Keratinocyte (primary cell): ENCODE results near the gene G3BP1. TPM values are rescaled to one million over a fixed set of nuclear protein-coding genes. Genes with fewer than 3 reads are reported as not detected.

ENCODE experiments used
- DNase-seq: peaks from one replicate; pipeline ENCODE4 v3.0.0-alpha.2; 2011; ENCODE audit warnings: low read depth, missing footprints, low spot score
- FAIRE-seq: peaks from 2 replicates; lab custom pipeline; 2011; peaks lifted over from hg19 to GRCh38; lab: Jason Lieb, UNC
- H2AFZ ChIP-seq: 2 replicates; pipeline ENCODE4 v1.6.0; 2012; ENCODE audit warnings: low read length, control low read depth, inconsistent platforms; ENCODE audit not compliant: control insufficient read depth
- H3K27ac ChIP-seq: 2 replicates; pipeline ENCODE4 v1.5.1; 2011; ENCODE audit warnings: low read length; ENCODE audit not compliant: control insufficient read depth, insufficient read depth
- H3K27me3 ChIP-seq: 3 replicates; pipeline ENCODE4 v1.6.0; 2011; ENCODE audit warnings: low read length; ENCODE audit not compliant: control insufficient read depth, insufficient read depth; ENCODE audit errors: extremely low read depth
- H3K36me3 ChIP-seq, 2 experiments: 2 replicates in 1 of 2; 3 replicates in 1 of 2; pipeline ENCODE4 v1.5.1; 2011; ENCODE audit warnings: low read length in 2 of 2, mild to moderate bottlenecking in 1 of 2; ENCODE audit not compliant: control insufficient read depth in 2 of 2, insufficient read depth in 2 of 2; ENCODE audit errors: extremely low read depth in 1 of 2
- H3K4me1 ChIP-seq: 3 replicates; pipeline ENCODE4 v1.5.1; 2011; ENCODE audit warnings: low read length; ENCODE audit not compliant: control insufficient read depth, insufficient read depth; ENCODE audit errors: extremely low read depth
- H3K4me2 ChIP-seq: 3 replicates; pipeline ENCODE4 v1.6.0; 2011; ENCODE audit warnings: low read depth, low read length; ENCODE audit not compliant: control insufficient read depth, insufficient read depth; ENCODE audit errors: extremely low read depth
- H3K4me3 ChIP-seq, 3 experiments: fragments of 200-600 bp in 1 of 3; sonication (generic) in 1 of 3; 2 replicates in 2 of 3; 3 replicates in 1 of 3; pipeline ENCODE4 v1.5.1; 2011 to 2016; ENCODE audit warnings: low read length in 3 of 3, mild to moderate bottlenecking in 3 of 3, control low read depth in 2 of 3, inconsistent platforms in 1 of 3, low read depth in 1 of 3, mixed read lengths in 1 of 3, mixed run types in 1 of 3, moderate library complexity in 1 of 3; ENCODE audit not compliant: control insufficient read depth in 2 of 3, insufficient read depth in 2 of 3; ENCODE audit errors: extremely low read depth in 1 of 3
- H3K79me2 ChIP-seq: 2 replicates; pipeline ENCODE4 v1.6.0; 2012; ENCODE audit warnings: low read length; ENCODE audit not compliant: control insufficient read depth, insufficient read depth
- H3K9ac ChIP-seq: 3 replicates; pipeline ENCODE4 v1.6.0; 2011; ENCODE audit warnings: low read length; ENCODE audit not compliant: control insufficient read depth, insufficient read depth; ENCODE audit errors: extremely low read depth
- H3K9me1 ChIP-seq: 3 replicates; pipeline ENCODE4 v1.6.0; 2011; ENCODE audit warnings: low read length; ENCODE audit not compliant: control insufficient read depth, insufficient read depth; ENCODE audit errors: extremely low read depth
- H3K9me3 ChIP-seq: 2 replicates; pipeline ENCODE4 v1.5.1; 2012; ENCODE audit warnings: low read depth, low read length; ENCODE audit not compliant: control insufficient read depth
- H4K20me1 ChIP-seq: 3 replicates; pipeline ENCODE4 v1.6.0; 2011; ENCODE audit warnings: low read length; ENCODE audit not compliant: control insufficient read depth, insufficient read depth; ENCODE audit errors: extremely low read depth
- EZH2 ChIP-seq: IDR thresholded peaks from one replicate; pipeline ENCODE4 v1.6.1; 2012; ENCODE audit warnings: inconsistent platforms, mild to moderate bottlenecking, low read length, moderate library complexity
- dilution Hi-C: fragments of 300-500 bp; cut with MboI; formaldehyde crosslinking; loops from one replicate; pipeline ENCODE4 v1.7.0; 2020; ENCODE audit warnings: low sequenced_read_pairs; ENCODE audit not compliant: extremely low pct_ligation_motif_present
- polyA plus RNA-seq, 5 experiments: library from polyadenylated mRNA; depleted of rRNA in 3 of 5; stranded (reverse) in 3 of 5; stranded (forward) in 1 of 5; unstranded in 1 of 5; fragments of >200 nt; gene quantifications; 1 replicate in 1 of 5; 2 replicates in 3 of 5; 3 replicates in 1 of 5; pipeline versions ENCODE4 v1.2.1 to v1.2.3, GENCODE V29; 2011 to 2012; ENCODE audit warnings: missing spikeins in 2 of 5, low read depth in 1 of 5, low replicate concordance in 1 of 5
- TF ChIP-seq, protein P1 (sequence below), 3 experiments: IDR thresholded peaks in 1 of 3; conservative IDR thresholded peaks in 1 of 3; optimal IDR thresholded peaks in 1 of 3; 2 replicates in 2 of 3; 3 replicates in 1 of 3; pipeline versions ENCODE3 to v1.5.1; 2011; ENCODE audit warnings: low read length in 3 of 3, mild to moderate bottlenecking in 3 of 3, moderate library complexity in 2 of 3, control low read depth in 1 of 3, inconsistent platforms in 1 of 3; ENCODE audit not compliant: insufficient read depth in 2 of 3; ENCODE audit errors: extremely low read depth in 1 of 3

G3BP1 gene
- polyA plus RNA-seq, 1 donor (not counting 4 experiments of a cell fraction or from before 2014, with no cell fraction given) = 137 TPM

DNA sequence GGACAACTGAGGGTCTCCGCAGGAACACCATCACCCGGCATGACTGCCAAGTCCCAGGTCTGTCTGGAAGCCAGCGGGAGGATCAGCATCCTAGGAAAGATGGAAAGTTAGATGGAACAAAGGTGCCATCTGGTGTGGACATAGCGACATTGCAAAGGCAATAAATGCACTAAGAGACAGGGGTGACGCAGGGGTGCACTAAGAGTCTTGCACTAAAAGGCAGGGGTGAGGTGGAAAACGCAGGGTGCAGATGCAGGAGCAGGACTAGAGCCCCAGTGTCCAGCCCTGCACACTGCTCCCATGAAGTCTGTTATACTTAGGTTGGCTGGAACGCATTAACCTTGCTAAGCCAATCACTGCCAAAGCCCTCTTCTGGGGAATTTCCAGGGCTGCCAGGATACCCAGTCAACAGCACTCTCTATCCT lies 28.9 kb upstream of the G3BP1 start:
- H3K27me3 ChIP-seq = no peaks in the 10 kb centered on the region
- H3K4me1 ChIP-seq = peaks cover 75% of the 10 kb centered on the region
- no peaks in the 10 kb centered on the region for H4K20me1 ChIP-seq
- H2AFZ ChIP-seq = no peak overlapping the region
- no peak overlapping the region for H3K4me2 ChIP-seq
- no peaks in the 10 kb centered on the region for H3K79me2 ChIP-seq
- H3K4me3 ChIP-seq = no peak overlapping the region
- FAIRE-seq (peak; percentile 81), DNase-seq (no peak)
- H3K9me3 ChIP-seq = no peaks in the 10 kb centered on the region
- H3K9ac ChIP-seq = no peak overlapping the region
- peaks cover 1 to 16% of the 10 kb centered on the region in 2 experiments for H3K36me3 ChIP-seq
- dilution Hi-C loops = no loop called here
- peak overlapping the region; percentile 90 for H3K27ac ChIP-seq
- no peaks in the 10 kb centered on the region for H3K9me1 ChIP-seq
- TF ChIP-seq EZH2 = no peak
- TF ChIP-seq, protein P1, sequence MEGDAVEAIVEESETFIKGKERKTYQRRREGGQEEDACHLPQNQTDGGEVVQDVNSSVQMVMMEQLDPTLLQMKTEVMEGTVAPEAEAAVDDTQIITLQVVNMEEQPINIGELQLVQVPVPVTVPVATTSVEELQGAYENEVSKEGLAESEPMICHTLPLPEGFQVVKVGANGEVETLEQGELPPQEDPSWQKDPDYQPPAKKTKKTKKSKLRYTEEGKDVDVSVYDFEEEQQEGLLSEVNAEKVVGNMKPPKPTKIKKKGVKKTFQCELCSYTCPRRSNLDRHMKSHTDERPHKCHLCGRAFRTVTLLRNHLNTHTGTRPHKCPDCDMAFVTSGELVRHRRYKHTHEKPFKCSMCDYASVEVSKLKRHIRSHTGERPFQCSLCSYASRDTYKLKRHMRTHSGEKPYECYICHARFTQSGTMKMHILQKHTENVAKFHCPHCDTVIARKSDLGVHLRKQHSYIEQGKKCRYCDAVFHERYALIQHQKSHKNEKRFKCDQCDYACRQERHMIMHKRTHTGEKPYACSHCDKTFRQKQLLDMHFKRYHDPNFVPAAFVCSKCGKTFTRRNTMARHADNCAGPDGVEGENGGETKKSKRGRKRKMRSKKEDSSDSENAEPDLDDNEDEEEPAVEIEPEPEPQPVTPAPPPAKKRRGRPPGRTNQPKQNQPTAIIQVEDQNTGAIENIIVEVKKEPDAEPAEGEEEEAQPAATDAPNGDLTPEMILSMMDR (optimal IDR thresholded peaks at IDR 0.05 in 1 of 3, IDR thresholded peaks at IDR 0.05 in 1 of 3, conservative IDR thresholded peaks at IDR 0.05 in 1 of 3; ENCODE audit: extremely low read depth in 1 of 3, insufficient read depth in 2 of 3, low read length in 3 of 3) = peak; percentile 59 to 85 (median 82)

- Histone ChIP-seq H3K9me1 (no peaks in the 10 kb centered on the region), H3K79me2 (peaks cover 4% of the 10 kb centered on the region), H3K9ac (no peak overlapping the region), H3K9me3 (no peaks in the 10 kb centered on the region), H3K4me3 (no peak overlapping the region), H3K36me3 (peaks cover 1 to 16% of the 10 kb centered on the region in 2 experiments), H3K27me3 (no peaks in the 10 kb centered on the region), H3K27ac (peak overlapping the region; percentile 90), H3K4me1 (peaks cover 75% of the 10 kb centered on the region), H2AFZ (no peak overlapping the region), H4K20me1 (no peaks in the 10 kb centered on the region), H3K4me2 (no peak overlapping the region)
- DNase-seq (no peak), FAIRE-seq (no peak)
- dilution Hi-C loops = no loop called here
- no peak for TF ChIP-seq EZH2
- TF ChIP-seq, protein P1 (optimal IDR thresholded peaks at IDR 0.05 in 1 of 3, IDR thresholded peaks at IDR 0.05 in 1 of 3, conservative IDR thresholded peaks at IDR 0.05 in 1 of 3; ENCODE audit: extremely low read depth in 1 of 3, insufficient read depth in 2 of 3, low read length in 3 of 3) = peak in 1 of 3 experiments; percentile 14
Measured at GRCh38 chr5:151743530-151743929, 28.2 kb upstream of the G3BP1 start.
